SIG-M5 treated with dmso at 0.1 percent for 504 hours (cell line): ENCODE data around the gene PITRM1.

Source experiments
- DNase-seq: peaks from one replicate; lab custom pipeline; 2025; ENCODE audit not compliant: unreplicated experiment; lab: John Stamatoyannopoulos, UW

The PITRM1 gene

DNA sequence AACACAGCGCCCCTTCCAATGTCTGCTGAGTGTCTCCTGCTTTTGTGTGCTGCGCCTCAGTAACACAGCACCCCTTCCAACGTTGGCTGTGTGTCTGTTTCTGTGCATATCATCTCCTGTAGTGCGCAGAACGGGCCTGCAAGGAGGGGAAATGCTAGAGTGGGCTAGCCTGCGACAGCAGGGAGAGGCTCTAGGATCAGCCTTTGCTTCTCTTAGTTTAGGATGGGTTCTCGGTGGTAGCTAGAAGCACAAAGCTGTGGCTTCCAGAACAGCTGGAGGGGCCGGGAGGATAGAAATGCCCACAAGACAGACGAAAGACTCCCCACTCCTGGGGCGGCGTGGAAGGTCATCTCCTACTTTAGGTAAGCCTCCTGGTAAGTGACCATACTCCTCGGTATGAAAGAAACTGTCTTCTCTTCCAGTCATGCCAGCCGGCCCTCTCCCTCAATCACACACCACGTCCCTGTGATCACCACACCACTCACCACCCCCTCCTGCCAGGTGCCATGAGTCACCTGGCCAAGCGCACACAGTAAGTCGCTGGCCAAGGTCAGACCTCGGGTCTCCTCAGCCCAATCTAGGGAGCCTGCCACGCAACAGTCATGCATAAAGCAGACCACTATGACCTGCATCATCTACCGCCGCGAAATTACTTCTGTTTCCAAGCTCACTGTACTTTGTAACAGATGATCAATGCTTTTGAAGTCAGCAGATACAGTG lies 4.8 kb downstream of the PITRM1 start:
- no peak for DNase-seq

DNA sequence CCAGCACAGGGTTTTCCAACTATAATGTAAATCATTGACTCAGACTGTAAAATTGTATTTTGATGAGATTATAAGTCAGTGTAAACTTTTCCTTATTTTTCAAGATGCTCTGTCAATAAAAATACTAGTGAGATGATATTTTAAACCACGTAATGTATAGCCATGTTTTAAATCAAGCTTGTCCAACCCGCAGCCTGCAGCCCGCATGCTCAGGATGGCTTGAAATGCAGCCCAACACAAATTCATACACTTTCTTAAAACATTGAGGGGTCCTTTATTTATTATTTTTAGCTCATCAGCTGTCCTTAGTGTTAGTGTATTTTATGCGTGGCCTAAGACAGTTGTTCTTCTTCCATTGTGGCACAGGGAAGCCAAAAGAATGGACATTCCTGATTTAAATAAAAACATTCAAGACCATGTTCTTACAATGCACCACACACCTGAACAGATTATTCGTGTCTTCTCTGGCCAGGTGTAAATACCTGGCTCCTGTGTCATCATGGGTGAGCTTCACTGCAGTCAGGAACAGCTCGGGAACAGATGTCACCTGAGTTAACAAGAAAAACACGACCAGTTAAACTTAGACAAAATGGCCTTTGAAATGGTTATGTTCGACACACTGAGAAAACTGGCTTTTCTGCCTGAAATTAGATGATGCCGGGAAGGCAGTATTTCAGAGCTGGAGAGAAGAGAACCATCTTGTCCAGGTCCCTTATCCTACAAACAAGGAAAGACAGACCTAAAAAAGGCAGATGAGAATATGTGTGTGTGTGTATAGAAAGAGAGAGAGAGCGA lies 5.9 kb downstream of the PITRM1 start:
- no peak for DNase-seq

- DNase-seq: no peak
These were observed 7.4 kb downstream of the PITRM1 start for GRCh38 chr10:3165196-3165595.

GRCh38 chr10:3163879-3164278 lies 8.7 kb downstream of the PITRM1 start:
- no peak for DNase-seq

- DNase-seq: no peak
These were observed 10.0 kb downstream of the PITRM1 start for GRCh38 chr10:3162533-3162932.

GRCh38 chr10:3159152-3159551 lies 13.4 kb downstream of the PITRM1 start:
- no peak for DNase-seq

DNA sequence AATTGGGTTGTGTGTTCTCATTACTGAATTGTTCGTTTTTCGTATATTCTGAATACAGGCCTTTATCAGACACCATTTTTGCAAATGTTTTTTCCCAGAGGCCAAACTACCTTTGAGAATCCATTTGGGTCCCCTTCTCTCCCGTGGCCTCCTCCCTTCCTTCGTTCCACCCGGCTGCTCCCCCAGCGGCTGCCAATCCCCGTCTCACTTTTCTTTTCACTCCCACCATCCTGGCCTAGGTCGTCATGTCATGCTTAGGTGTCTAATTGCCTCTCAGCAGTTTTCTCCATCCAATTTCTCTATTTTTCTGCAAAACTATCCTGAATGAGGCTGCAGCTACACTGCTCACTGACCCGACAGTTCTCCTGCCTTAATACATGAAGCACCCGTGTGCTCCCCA lies 17.9 kb downstream of the PITRM1 start:
- no peak for DNase-seq

DNA sequence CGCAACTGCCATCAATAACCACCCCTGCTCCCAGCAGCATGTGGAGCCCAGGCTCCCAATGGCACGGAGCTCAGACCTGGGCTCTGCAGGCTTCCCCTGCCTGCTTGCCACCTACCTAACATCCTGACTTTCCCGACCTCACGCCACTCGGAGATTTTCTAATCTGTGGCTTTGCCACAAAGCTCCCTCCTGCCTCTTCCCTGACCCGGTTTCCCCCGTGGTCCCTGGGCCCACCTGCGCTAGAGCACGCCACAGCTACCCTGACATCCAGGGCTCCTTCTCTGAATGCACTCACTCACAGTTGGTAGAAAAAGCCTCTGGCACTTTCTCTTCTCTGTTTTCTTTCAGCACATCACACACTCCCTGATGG lies 20.0 kb downstream of the PITRM1 start:
- DNase-seq: no peak

GRCh38 chr10:3151889-3152565 lies 20.6 kb downstream of the PITRM1 start:
- DNase-seq: no peak

DNA sequence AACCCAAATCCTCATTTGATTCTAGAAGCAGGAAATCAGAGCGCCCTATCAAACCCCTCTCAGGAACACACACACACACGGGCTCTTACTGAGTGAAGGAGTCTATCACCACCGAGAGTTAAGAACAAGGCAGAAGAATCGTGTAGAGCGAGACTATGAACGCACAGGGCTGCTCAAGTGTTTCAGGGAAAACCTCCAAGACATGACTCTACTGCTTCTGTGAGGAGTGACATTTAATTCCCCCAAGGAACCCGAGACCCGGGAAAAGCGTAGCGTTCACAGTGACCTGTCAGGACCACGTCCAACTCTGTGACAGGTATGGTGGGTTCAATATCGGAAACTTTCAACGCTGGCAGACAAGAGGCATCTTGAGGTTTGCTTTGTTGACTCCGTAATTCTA lies 21.6 kb downstream of the PITRM1 start:
- DNase-seq: no peak

DNA sequence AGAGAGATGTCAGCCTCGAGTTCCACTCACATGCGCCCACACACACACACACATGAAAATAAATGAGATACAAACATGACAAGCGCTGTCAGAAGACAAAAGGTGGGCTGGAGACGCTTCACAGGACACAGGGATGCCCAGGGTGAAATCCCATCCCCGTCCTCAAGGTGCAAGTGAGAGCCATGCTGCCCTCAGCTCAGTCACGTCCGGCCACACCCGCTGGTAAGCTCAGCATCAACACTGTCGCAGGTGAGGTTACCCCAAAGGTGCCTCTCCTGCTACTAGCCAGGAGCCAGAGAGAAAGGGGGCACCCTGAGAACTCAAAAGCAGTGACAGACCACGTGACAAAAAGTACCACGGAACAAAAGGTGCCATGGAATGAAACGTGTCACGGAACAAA lies 22.2 kb downstream of the PITRM1 start:
- DNase-seq: no peak

DNA sequence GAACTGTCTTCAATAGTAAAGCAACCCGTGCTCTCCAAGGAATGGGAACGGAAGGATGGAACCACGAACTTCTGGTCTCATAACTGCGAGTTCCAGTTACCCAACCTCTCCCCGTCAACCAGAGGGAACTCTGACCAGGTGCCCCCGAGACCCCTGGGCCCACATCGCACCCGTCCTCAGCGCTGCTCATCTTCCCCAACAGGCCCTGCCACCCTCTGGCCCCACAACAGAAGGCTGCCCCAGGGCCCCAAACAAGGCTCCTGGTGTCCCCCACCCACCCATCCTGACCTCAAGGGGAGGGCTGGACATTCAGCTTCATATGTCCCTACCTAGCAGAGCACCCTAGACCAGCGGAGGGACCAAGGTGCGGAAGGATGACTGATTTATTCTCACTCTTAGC lies 22.7 kb downstream of the PITRM1 start:
- no peak for DNase-seq

- no peak for DNase-seq
These were observed 23.6 kb downstream of the PITRM1 start for GRCh38 chr10:3148994-3149393.

DNA sequence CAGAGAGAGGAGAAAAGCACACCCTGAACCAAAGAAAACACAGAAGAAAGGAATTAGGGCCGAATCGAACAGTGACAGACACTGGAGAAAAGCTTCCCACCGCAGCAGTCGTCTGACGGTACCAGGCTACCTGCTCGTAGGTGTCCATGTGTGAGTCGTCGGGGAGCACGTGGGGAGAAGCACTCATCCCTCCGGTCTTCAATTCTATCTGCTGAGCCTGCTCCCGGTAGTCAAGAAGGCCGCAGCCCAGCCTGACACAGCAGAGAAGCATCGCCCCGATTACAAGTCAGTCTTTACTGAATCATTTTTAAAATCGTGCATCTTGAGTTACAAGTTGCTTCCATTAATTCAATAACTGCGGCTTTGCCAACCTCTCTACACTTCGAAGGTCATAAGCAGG lies 24.5 kb downstream of the PITRM1 start:
- no peak for DNase-seq

GRCh38 chr10:3147117-3147820 lies 25.3 kb downstream of the PITRM1 start:
- no peak for DNase-seq

DNA sequence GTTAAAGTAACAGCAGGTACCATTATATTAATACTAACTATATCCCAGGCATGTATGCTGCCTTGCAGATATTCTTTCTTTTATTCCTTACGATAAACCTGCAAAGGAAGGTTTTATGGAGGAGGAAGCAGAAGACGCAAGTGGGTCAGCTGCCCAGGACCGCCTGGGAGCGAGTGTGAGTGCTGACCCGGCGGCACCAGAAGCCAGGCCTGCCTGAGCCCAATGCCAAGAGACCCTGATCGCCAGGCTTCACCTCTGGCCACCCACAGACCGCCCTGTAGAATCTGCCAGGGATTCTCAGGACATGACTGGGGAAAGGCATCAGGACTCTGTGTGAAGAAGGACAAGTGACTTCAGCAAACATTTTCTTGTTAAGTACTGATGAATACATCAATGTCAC lies 26.3 kb downstream of the PITRM1 start:
- no peak for DNase-seq

DNA sequence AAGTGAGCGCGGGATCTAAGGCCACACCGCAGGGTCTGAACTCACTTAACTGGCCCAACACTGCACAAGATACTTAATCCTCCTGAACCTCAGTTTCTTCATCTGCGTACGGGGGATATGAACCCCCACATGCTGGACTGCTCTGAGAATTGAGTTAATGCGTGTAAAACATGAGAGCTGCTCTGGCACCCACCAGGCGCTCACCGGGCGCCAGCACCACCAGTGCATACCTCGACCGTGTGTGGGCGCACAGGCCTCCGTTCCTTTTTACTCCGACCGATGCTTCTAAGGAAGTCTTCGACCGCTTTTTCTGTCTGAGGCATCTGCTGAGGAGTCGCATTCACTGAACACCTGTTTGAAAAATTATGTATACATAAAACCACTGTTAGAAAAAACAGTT lies 27.2 kb downstream of the PITRM1 start:
- no peak for DNase-seq

GRCh38 chr10:3143791-3144434 lies 28.7 kb downstream of the PITRM1 start:
- no peak for DNase-seq

GRCh38 chr10:3143366-3143765 lies 29.2 kb downstream of the PITRM1 start:
- no peak for DNase-seq

DNA sequence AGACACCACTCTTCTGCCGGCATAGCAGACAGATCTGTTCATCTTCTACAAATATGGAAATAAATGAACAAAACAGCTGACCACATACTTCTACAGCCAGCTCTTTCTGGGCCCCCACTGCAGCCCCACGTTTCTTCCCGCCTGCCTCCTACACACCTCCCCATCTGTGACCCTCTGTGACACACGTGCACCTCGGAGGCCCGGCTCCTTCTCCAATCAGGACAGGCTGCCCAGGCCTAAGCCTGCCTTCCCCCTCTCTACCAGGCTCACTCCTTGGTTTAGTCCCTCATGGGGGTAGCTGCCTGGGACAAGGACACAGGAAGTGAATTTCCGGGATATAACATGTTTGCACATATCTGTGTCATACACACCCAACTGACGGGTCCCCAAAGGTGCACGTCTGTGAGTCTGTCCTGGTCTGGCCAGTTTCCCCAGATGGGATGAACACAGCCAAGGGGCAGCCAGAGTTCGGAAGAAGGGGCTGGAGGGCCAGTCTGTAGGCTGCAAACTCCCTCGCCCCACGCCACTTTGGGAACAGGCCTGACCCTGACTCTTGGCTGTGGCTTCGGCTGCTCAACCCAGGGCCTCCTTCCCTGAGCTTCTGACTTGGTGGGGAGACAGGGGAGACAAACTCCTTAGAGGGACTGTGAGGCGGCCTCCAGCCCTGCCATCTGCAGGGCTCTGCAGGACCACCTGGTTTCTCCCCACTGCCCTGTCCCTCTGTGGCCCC lies 30.3 kb downstream of the PITRM1 start:
- no peak for DNase-seq
